ENCODE results near the gene MMP21.

Gene MMP21

GRCh38 chr10:125739994-125740679 lies 35.5 kb downstream of the MMP21 start:
- no peak for DNase-seq (ENCODE audit: low read depth, low spot score)
- H3K9me3 ChIP-seq (ENCODE audit: insufficient read depth, low read length), result no peaks in the 10 kb centered on the region
- peaks cover 93% of the 10 kb centered on the region for H3K36me3 ChIP-seq (ENCODE audit: insufficient read depth, insufficient read length, low read length)
- no peaks in the 10 kb centered on the region for H3K27me3 ChIP-seq (ENCODE audit: insufficient read depth, insufficient read length)
- H3K4me1 ChIP-seq (ENCODE audit: insufficient read depth, insufficient read length), result no peaks in the 10 kb centered on the region
- TF ChIP-seq ZNF274 (IDR thresholded peaks at IDR 0.05; ENCODE audit: low read depth, low read length), result no peak
- TF ChIP-seq SUZ12 (IDR thresholded peaks at IDR 0.05; ENCODE audit: extremely low read depth, insufficient read depth, insufficient read length), result no peak
- TF ChIP-seq YY1 (IDR thresholded peaks at IDR 0.05; ENCODE audit: insufficient read depth, insufficient read length), result no peak
- no peak overlapping the region for H3K9ac ChIP-seq (ENCODE audit: insufficient read length, low read depth)
- H3K4me3 ChIP-seq (ENCODE audit: insufficient read length, low read depth), result no peak overlapping the region

- Histone ChIP-seq H3K4me1 (ENCODE audit: insufficient read depth, insufficient read length) (no peaks in the 10 kb centered on the region), H3K27me3 (ENCODE audit: insufficient read depth, insufficient read length) (no peaks in the 10 kb centered on the region), H3K36me3 (ENCODE audit: insufficient read depth, insufficient read length, low read length) (peaks cover 91% of the 10 kb centered on the region), H3K4me3 (ENCODE audit: insufficient read length, low read depth) (no peak overlapping the region), H3K9me3 (ENCODE audit: insufficient read depth, low read length) (no peaks in the 10 kb centered on the region), H3K9ac (ENCODE audit: insufficient read length, low read depth) (no peak overlapping the region)
- no peak for DNase-seq (ENCODE audit: low read depth, low spot score)
- no peak for TF ChIP-seq SUZ12 (IDR thresholded peaks at IDR 0.05; ENCODE audit: extremely low read depth, insufficient read depth, insufficient read length)
- no peak for TF ChIP-seq ZNF274 (IDR thresholded peaks at IDR 0.05; ENCODE audit: low read depth, low read length)
- TF ChIP-seq YY1 (IDR thresholded peaks at IDR 0.05; ENCODE audit: insufficient read depth, insufficient read length), result no peak
Observed at GRCh38 chr10:125738206-125738605, 37.4 kb downstream of the MMP21 start.

- Histone ChIP-seq H3K27me3 (ENCODE audit: insufficient read depth, insufficient read length) (no peaks in the 10 kb centered on the region), H3K9ac (ENCODE audit: insufficient read length, low read depth) (no peak overlapping the region), H3K4me3 (ENCODE audit: insufficient read length, low read depth) (no peak overlapping the region), H3K36me3 (ENCODE audit: insufficient read depth, insufficient read length, low read length) (peaks cover 94% of the 10 kb centered on the region), H3K4me1 (ENCODE audit: insufficient read depth, insufficient read length) (no peaks in the 10 kb centered on the region), H3K9me3 (ENCODE audit: insufficient read depth, low read length) (no peaks in the 10 kb centered on the region)
- TF ChIP-seq YY1 (IDR thresholded peaks at IDR 0.05; ENCODE audit: insufficient read depth, insufficient read length) (no peak), SUZ12 (IDR thresholded peaks at IDR 0.05; ENCODE audit: extremely low read depth, insufficient read depth, insufficient read length) (no peak), ZNF274 (IDR thresholded peaks at IDR 0.05; ENCODE audit: low read depth, low read length) (no peak)
- no peak for DNase-seq (ENCODE audit: low read depth, low spot score)
Observed at GRCh38 chr10:125734823-125735222, 40.8 kb downstream of the MMP21 start.

GRCh38 chr10:125734148-125734547 lies 41.5 kb downstream of the MMP21 start:
- Histone ChIP-seq H3K9me3 (ENCODE audit: insufficient read depth, low read length) (no peaks in the 10 kb centered on the region), H3K36me3 (ENCODE audit: insufficient read depth, insufficient read length, low read length) (peaks cover 94% of the 10 kb centered on the region), H3K27me3 (ENCODE audit: insufficient read depth, insufficient read length) (no peaks in the 10 kb centered on the region), H3K9ac (ENCODE audit: insufficient read length, low read depth) (no peak overlapping the region), H3K4me3 (ENCODE audit: insufficient read length, low read depth) (no peak overlapping the region), H3K4me1 (ENCODE audit: insufficient read depth, insufficient read length) (no peaks in the 10 kb centered on the region)
- DNase-seq (ENCODE audit: low read depth, low spot score), result no peak
- no peak for TF ChIP-seq SUZ12 (IDR thresholded peaks at IDR 0.05; ENCODE audit: extremely low read depth, insufficient read depth, insufficient read length)
- no peak for TF ChIP-seq YY1 (IDR thresholded peaks at IDR 0.05; ENCODE audit: insufficient read depth, insufficient read length)
- no peak for TF ChIP-seq ZNF274 (IDR thresholded peaks at IDR 0.05; ENCODE audit: low read depth, low read length)

- H3K27me3 ChIP-seq (ENCODE audit: insufficient read depth, insufficient read length), result no peaks in the 10 kb centered on the region
- no peak overlapping the region for H3K9ac ChIP-seq (ENCODE audit: insufficient read length, low read depth)
- no peaks in the 10 kb centered on the region for H3K9me3 ChIP-seq (ENCODE audit: insufficient read depth, low read length)
- no peak for TF ChIP-seq ZNF274 (IDR thresholded peaks at IDR 0.05; ENCODE audit: low read depth, low read length)
- no peak for TF ChIP-seq SUZ12 (IDR thresholded peaks at IDR 0.05; ENCODE audit: extremely low read depth, insufficient read depth, insufficient read length)
- no peak for TF ChIP-seq YY1 (IDR thresholded peaks at IDR 0.05; ENCODE audit: insufficient read depth, insufficient read length)
- no peaks in the 10 kb centered on the region for H3K4me1 ChIP-seq (ENCODE audit: insufficient read depth, insufficient read length)
- H3K4me3 ChIP-seq (ENCODE audit: insufficient read length, low read depth), result no peak overlapping the region
- peaks cover 95% of the 10 kb centered on the region for H3K36me3 ChIP-seq (ENCODE audit: insufficient read depth, insufficient read length, low read length)
- DNase-seq (ENCODE audit: low read depth, low spot score), result no peak
Observed at GRCh38 chr10:125727436-125727835, 48.2 kb downstream of the MMP21 start.

- no peak overlapping the region for H3K4me3 ChIP-seq (ENCODE audit: insufficient read length, low read depth)
- H3K9me3 ChIP-seq (ENCODE audit: insufficient read depth, low read length), result no peaks in the 10 kb centered on the region
- no peak for DNase-seq (ENCODE audit: low read depth, low spot score)
- no peaks in the 10 kb centered on the region for H3K27me3 ChIP-seq (ENCODE audit: insufficient read depth, insufficient read length)
- TF ChIP-seq SUZ12 (IDR thresholded peaks at IDR 0.05; ENCODE audit: extremely low read depth, insufficient read depth, insufficient read length) (no peak), YY1 (IDR thresholded peaks at IDR 0.05; ENCODE audit: insufficient read depth, insufficient read length) (no peak), ZNF274 (IDR thresholded peaks at IDR 0.05; ENCODE audit: low read depth, low read length) (no peak)
- peaks cover 95% of the 10 kb centered on the region for H3K36me3 ChIP-seq (ENCODE audit: insufficient read depth, insufficient read length, low read length)
- no peak overlapping the region for H3K9ac ChIP-seq (ENCODE audit: insufficient read length, low read depth)
- no peaks in the 10 kb centered on the region for H3K4me1 ChIP-seq (ENCODE audit: insufficient read depth, insufficient read length)
Observed at GRCh38 chr10:125726914-125727313, 48.7 kb downstream of the MMP21 start.

- Histone ChIP-seq H3K9me3 (ENCODE audit: insufficient read depth, low read length) (no peaks in the 10 kb centered on the region), H3K36me3 (ENCODE audit: insufficient read depth, insufficient read length, low read length) (peaks cover 66% of the 10 kb centered on the region), H3K4me1 (ENCODE audit: insufficient read depth, insufficient read length) (no peaks in the 10 kb centered on the region), H3K27me3 (ENCODE audit: insufficient read depth, insufficient read length) (no peaks in the 10 kb centered on the region), H3K4me3 (ENCODE audit: insufficient read length, low read depth) (no peak overlapping the region), H3K9ac (ENCODE audit: insufficient read length, low read depth) (no peak overlapping the region)
- no peak for TF ChIP-seq ZNF274 (IDR thresholded peaks at IDR 0.05; ENCODE audit: low read depth, low read length)
- TF ChIP-seq SUZ12 (IDR thresholded peaks at IDR 0.05; ENCODE audit: extremely low read depth, insufficient read depth, insufficient read length), result no peak
- no peak for TF ChIP-seq YY1 (IDR thresholded peaks at IDR 0.05; ENCODE audit: insufficient read depth, insufficient read length)
- DNase-seq (ENCODE audit: low read depth, low spot score), result no peak
Observed at GRCh38 chr10:125722811-125723210, 52.8 kb downstream of the MMP21 start.

Measured in NT2/D1 (cell line).